Measurements from ENCODE around the gene ARL13A.

DNA sequence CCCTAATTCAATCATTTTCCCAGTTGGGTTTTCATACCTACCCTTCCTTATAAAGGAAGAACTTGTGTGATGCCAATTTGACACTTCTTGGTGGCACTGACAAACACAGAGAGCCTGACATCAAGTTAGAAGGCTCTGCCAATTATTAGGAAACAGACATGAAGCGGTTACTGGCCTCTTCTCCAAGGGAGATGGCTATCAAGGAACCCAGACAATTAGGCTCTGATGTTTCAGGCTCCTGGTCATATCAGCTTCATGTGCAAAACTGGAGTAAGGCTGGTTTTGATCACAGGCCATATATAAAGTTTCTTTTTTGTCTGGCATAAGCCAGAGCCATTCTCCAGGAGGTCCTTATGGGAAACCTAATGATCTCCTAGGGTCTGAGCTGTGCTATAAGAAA, 428 bp downstream of the ARL13A start:
- TF ChIP-seq, protein P1, sequence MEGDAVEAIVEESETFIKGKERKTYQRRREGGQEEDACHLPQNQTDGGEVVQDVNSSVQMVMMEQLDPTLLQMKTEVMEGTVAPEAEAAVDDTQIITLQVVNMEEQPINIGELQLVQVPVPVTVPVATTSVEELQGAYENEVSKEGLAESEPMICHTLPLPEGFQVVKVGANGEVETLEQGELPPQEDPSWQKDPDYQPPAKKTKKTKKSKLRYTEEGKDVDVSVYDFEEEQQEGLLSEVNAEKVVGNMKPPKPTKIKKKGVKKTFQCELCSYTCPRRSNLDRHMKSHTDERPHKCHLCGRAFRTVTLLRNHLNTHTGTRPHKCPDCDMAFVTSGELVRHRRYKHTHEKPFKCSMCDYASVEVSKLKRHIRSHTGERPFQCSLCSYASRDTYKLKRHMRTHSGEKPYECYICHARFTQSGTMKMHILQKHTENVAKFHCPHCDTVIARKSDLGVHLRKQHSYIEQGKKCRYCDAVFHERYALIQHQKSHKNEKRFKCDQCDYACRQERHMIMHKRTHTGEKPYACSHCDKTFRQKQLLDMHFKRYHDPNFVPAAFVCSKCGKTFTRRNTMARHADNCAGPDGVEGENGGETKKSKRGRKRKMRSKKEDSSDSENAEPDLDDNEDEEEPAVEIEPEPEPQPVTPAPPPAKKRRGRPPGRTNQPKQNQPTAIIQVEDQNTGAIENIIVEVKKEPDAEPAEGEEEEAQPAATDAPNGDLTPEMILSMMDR (IDR thresholded peaks at IDR 0.05; ENCODE audit: control extremely low read depth in 1 of 3, insufficient read depth in 1 of 3, low read depth in 1 of 3, low read length in 3 of 3) = no peak
- TF ChIP-seq RFX5 (IDR thresholded peaks at IDR 0.05; ENCODE audit: borderline replicate concordance, low read depth, low read length) (no peak), EZH2 (IDR thresholded peaks at IDR 0.05; ENCODE audit: low read depth, low read length, severe bottlenecking) (no peak), POLR2A (IDR thresholded peaks at IDR 0.05; ENCODE audit: control extremely low read depth in 1 of 2, low read depth in 2 of 2, low read length in 2 of 2) (no peak), TCF12 (IDR thresholded peaks at IDR 0.05; ENCODE audit: low read depth, low read length) (no peak), POLR2AphosphoS5 (IDR thresholded peaks at IDR 0.05; ENCODE audit: low read depth, low read length) (no peak), EP300 (IDR thresholded peaks at IDR 0.05; ENCODE audit: borderline replicate concordance in 1 of 2, low read depth in 2 of 2, low read length in 2 of 2) (no peak), SIRT6 (IDR thresholded peaks at IDR 0.05; ENCODE audit: low read length) (no peak)

All from H1 (cell line).